ENCODE data around the gene KRTAP6-3. TPM values are rescaled to one million over a fixed set of nuclear protein-coding genes. Genes with fewer than 3 reads are reported as not detected.

The KRTAP6-3 gene
- total and polyA plus RNA-seq, 2 of the 8 experiments (the other 6 are each of a cell fraction or from before 2014, with no cell fraction given): not detected

DNA sequence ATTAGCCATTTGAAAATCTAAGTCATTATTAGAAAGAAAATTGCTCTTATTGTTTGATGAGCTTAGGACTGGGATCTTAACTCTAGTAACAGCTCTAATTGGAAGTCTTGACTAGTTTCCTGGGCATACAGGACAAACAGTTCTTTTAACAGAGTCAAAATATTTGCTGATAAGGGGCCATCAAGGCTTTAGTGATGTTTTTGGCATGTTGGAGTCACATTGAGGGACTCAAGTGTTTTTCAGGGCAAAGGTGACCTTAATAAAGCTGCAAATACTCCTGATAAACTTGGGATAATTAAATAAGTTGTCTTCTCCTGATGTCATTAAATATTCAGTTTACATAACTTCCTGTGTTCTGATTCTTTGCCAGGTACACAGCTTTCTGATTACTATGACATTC is 24.6 kb upstream of the KRTAP6-3 start:
- DNase-seq (ENCODE audit: low read depth in 1 of 2, low spot score in 2 of 2) (no peak), FAIRE-seq (no peak)
- Histone ChIP-seq H3K14ac (ENCODE audit: insufficient read length) (no peak overlapping the region), H2BK20ac (ENCODE audit: low read length) (no peak overlapping the region), H4K8ac (ENCODE audit: extremely low read depth, insufficient read depth, low read length) (no peak overlapping the region), H4K5ac (ENCODE audit: insufficient read length, low read depth, low read length) (no peak overlapping the region), H3K4me1 (replicated peaks in 1 of 4; ENCODE audit: control insufficient read depth in 3 of 4, insufficient read depth in 4 of 4, low read length in 3 of 4) (no peaks in the 10 kb centered on the region), H3K4me3 (ENCODE audit: extremely low read depth in 1 of 4, insufficient read depth in 2 of 4, low read depth in 3 of 4, low read length in 4 of 4) (no peak overlapping the region), H3K79me2 (ENCODE audit: control insufficient read depth in 1 of 2, insufficient read depth in 2 of 2, low read length in 2 of 2) (no peaks in the 10 kb centered on the region), H3K36me3 (ENCODE audit: control insufficient read depth in 2 of 4, insufficient read depth in 4 of 4, low read length in 3 of 4) (no peaks in the 10 kb centered on the region), H3K23me2 (ENCODE audit: low read depth, low read length) (no peaks in the 10 kb centered on the region), H3K23ac (ENCODE audit: insufficient read length) (no peak overlapping the region), H3K56ac (replicated peaks; ENCODE audit: insufficient read length, low read depth, low read length) (no peak overlapping the region), H3K9me3 (ENCODE audit: insufficient read depth in 2 of 2, low read depth in 1 of 2, low read length in 1 of 2) (no peaks in the 10 kb centered on the region), H2BK15ac (ENCODE audit: low read length) (no peak overlapping the region), H3K4ac (replicated peaks; ENCODE audit: insufficient read length, low read depth, low read length) (no peak overlapping the region), H3K27me3 (replicated peaks in 1 of 4; ENCODE audit: control insufficient read depth in 3 of 4, extremely low read depth in 1 of 4, insufficient read depth in 3 of 4, low read length in 3 of 4) (no peaks in the 10 kb centered on the region), H4K91ac (replicated peaks; ENCODE audit: insufficient read length, low read length) (no peak overlapping the region), H3K18ac (ENCODE audit: extremely low read depth, low read length) (no peak overlapping the region), H2AK5ac (ENCODE audit: low read depth, low read length) (no peak overlapping the region), H2BK5ac (ENCODE audit: low read depth, low read length) (no peak overlapping the region), H2AFZ (ENCODE audit: low read length) (no peak overlapping the region), H3K27ac (ENCODE audit: low read depth, low read length) (no peak overlapping the region), H3K79me1 (ENCODE audit: low read depth, low read length) (no peaks in the 10 kb centered on the region), H2BK120ac (replicated peaks; ENCODE audit: low read depth, low read length) (no peak overlapping the region), H3K9ac (replicated peaks in 1 of 4; ENCODE audit: extremely low read depth in 1 of 4, low read depth in 3 of 4, low read length in 3 of 4) (no peak overlapping the region), H2BK12ac (ENCODE audit: low read depth, low read length) (no peak overlapping the region), H3K4me2 (ENCODE audit: insufficient read depth in 1 of 2, low read depth in 2 of 2, low read length in 2 of 2) (no peak overlapping the region), H4K20me1 (replicated peaks in 1 of 2; ENCODE audit: control insufficient read depth in 1 of 2, insufficient read depth in 2 of 2, low read length in 2 of 2) (no peaks in the 10 kb centered on the region)
- ChIA-PET POLR2A (ENCODE audit: partially characterized antibody) (no interaction called here), CTCF (ENCODE audit: partially characterized antibody) (interaction anchor here (2.0 kb wide), 1 partner anchor 9 kb away, joined by 5 read pairs; no protein-coding TSS in a partner anchor)
- TF ChIP-seq BRCA1 (IDR thresholded peaks at IDR 0.05; ENCODE audit: low read depth, low read length) (no peak), POU5F1 (IDR thresholded peaks at IDR 0.05; ENCODE audit: low read depth, low read length) (no peak), JUN (IDR thresholded peaks at IDR 0.05; ENCODE audit: low read depth, low read length) (no peak), TAF1 (IDR thresholded peaks at IDR 0.05; ENCODE audit: low read depth, low read length) (no peak), E2F6 (IDR thresholded peaks at IDR 0.05) (no peak), YY1 (IDR thresholded peaks at IDR 0.05; ENCODE audit: low read depth, low read length) (no peak), SP4 (IDR thresholded peaks at IDR 0.05; ENCODE audit: low read length) (no peak)

Measured in H1 (cell line).